OCI-LY7 (cell line): ENCODE measurements around the gene PPP4R3C. TPM values are rescaled to one million over a fixed set of nuclear protein-coding genes. Genes with fewer than 3 reads are reported as not detected.

Experiments
- Bru-seq: library from RNA; stranded (reverse); fragments of 400-500 nt; gene quantifications from one replicate; lab custom pipeline; 2021; lab: Mats Ljungman, UMichigan
- BruChase-seq, 2 experiments: library from RNA; stranded (reverse); fragments of 400-500 nt; gene quantifications; one replicate each; lab custom pipeline; 2021; lab: Mats Ljungman, UMichigan
- BruUV-seq: library from RNA; stranded (reverse); fragments of 400-500 nt; replicated peaks from 2 replicates; lab custom pipeline; 2021; lab: Mats Ljungman, UMichigan
- CTCF ChIA-PET: fragments of 300-600 bp; sonication (Branson Sonifier 250); formaldehyde crosslinking; loops from one replicate; lab custom pipeline; 2022; ENCODE audit warnings: antibody characterized with exemption; ENCODE audit not compliant: unreplicated experiment; lab: Charles Lee
- POLR2A ChIA-PET: fragments of 300-600 bp; sonication (Branson Sonifier 250); formaldehyde crosslinking; loops from one replicate; lab custom pipeline; 2022; ENCODE audit warnings: antibody characterized with exemption; lab: Charles Lee
- DNase-seq: peaks from one replicate; pipeline ENCODE4 v3.0.0-alpha.2; 2015; ENCODE audit warnings: low spot score
- H2AFZ ChIP-seq: fragments of 200-600 bp; sonication (generic), shearing (Covaris generic); 2 replicates; pipeline ENCODE4 v1.6.1; 2014; ENCODE audit warnings: mild to moderate bottlenecking, antibody characterized with exemption, low read length, moderate library complexity
- H3K27ac ChIP-seq: fragments of 200-600 bp; sonication (generic); 2 replicates; pipeline ENCODE4 v1.5.1; 2014; ENCODE audit warnings: mixed run types, low read depth, mild to moderate bottlenecking, moderate library complexity, low read length, inconsistent platforms; ENCODE audit not compliant: poor library complexity, severe bottlenecking
- H3K36me3 ChIP-seq: fragments of 200-600 bp; sonication (generic); 2 replicates; pipeline ENCODE4 v1.6.1; 2014; ENCODE audit warnings: mild to moderate bottlenecking, antibody characterized with exemption, low read length, moderate library complexity, mixed read lengths; ENCODE audit not compliant: insufficient read depth
- H3K4me1 ChIP-seq: fragments of 200-600 bp; sonication (generic); 2 replicates; pipeline ENCODE4 v1.5.1; 2014; ENCODE audit warnings: mild to moderate bottlenecking, low read length; ENCODE audit not compliant: insufficient read depth, poor library complexity, severe bottlenecking
- H3K4me2 ChIP-seq: fragments of 200-600 bp; sonication (generic); 2 replicates; pipeline ENCODE4 v1.6.1; 2014; ENCODE audit warnings: mild to moderate bottlenecking, low read length
- H3K4me3 ChIP-seq: fragments of 200-600 bp; sonication (generic); 2 replicates; pipeline ENCODE4 v1.5.1; 2014; ENCODE audit warnings: mild to moderate bottlenecking, low read depth, low read length; ENCODE audit not compliant: poor library complexity, severe bottlenecking
- H3K79me2 ChIP-seq: fragments of 200-600 bp; sonication (generic); 2 replicates; pipeline ENCODE4 v1.6.1; 2016; ENCODE audit warnings: low read depth, mild to moderate bottlenecking, low read length, moderate library complexity, mixed read lengths; ENCODE audit not compliant: insufficient read depth
- H3K9me2 ChIP-seq: fragments of 200-600 bp; sonication (generic); 2 replicates; pipeline ENCODE4 v1.6.1; 2016; ENCODE audit warnings: mild to moderate bottlenecking, low read length, mixed read lengths; ENCODE audit not compliant: insufficient read depth
- H3K9me3 ChIP-seq: fragments of 200-600 bp; sonication (generic); 2 replicates; pipeline ENCODE4 v1.6.1; 2014; ENCODE audit warnings: mild to moderate bottlenecking, mixed run types, low read length, mixed read lengths
- H4K20me1 ChIP-seq: fragments of 200-600 bp; sonication (generic); 2 replicates; pipeline ENCODE4 v1.6.1; 2014; ENCODE audit warnings: mild to moderate bottlenecking, antibody characterized with exemption, low read length, moderate library complexity, mixed read lengths; ENCODE audit not compliant: insufficient read depth
- EZH2phosphoT487 ChIP-seq: fragments of 200-600 bp; sonication (generic); IDR thresholded peaks from 2 replicates; pipeline ENCODE4 v1.6.1; 2018; ENCODE audit warnings: low read depth, borderline replicate concordance, mild to moderate bottlenecking, mixed run types, antibody characterized with exemption, low read length, moderate library complexity, mixed read lengths
- intact Hi-C: fragments of 100-400 bp; cut with micrococcal nuclease; formaldehyde crosslinking; loops from one replicate; pipeline ENCODE4 v1.10.0; 2022; ENCODE audit not compliant: unreplicated experiment
- long read RNA-seq: library from polyadenylated mRNA; stranded (forward); transcript quantifications from one replicate; pipeline ENCODE4 v2.0.0, GENCODE V29; 2022
- total RNA-seq, 2 experiments: library from RNA; depleted of rRNA in 1 of 2; stranded (reverse); fragments of >200 nt in 1 of 2; shearing (Covaris generic) in 1 of 2; gene quantifications; 2 replicates each; pipeline ENCODE4 v1.2.3, GENCODE V29; 2014 to 2022
- TF ChIP-seq, protein P1 (sequence below): fragments of 200-600 bp; sonication (generic); conservative IDR thresholded peaks from 2 replicates; pipeline ENCODE4 v1.5.1; 2014; ENCODE audit warnings: mild to moderate bottlenecking, antibody characterized with exemption, low read length, moderate library complexity, mixed read lengths

PPP4R3C gene
- total RNA-seq (2014; rRNA removed; shearing (Covaris generic)) (not detected in 2 replicates), total RNA-seq (2022) (not detected in 2 replicates), Bru-seq, nascent RNA (not detected), BruChase-seq, experiment 1, labeled RNA remaining after a 6-hour chase (not detected), BruChase-seq, experiment 2, labeled RNA remaining after a 2-hour chase (percentile 16 among the genes with signal in this experiment)
- long read RNA-seq, result 0 reads

DNA sequence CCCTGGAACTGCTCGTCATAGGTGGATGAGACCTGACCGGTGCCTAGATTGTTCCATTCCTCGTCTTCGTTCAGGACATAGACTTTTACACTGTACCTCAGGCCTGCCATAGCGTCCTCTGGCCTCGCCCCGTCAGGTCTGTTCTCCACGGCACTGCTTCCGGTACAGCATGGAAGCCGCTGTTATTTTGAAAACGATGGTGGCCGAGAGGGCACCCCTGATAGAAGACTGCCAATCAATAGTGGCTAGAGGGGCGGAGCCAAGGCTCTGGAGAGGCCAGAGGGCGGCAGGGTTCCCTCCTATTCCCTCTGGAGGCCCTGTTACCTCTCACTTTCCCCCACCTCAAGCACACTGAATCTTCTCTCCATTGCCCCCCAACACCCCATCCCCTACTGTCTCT is at the start of gene PPP4R3C:
Gene PPP4R3C, minus strand, starts transcription at position 155 of the 400 bp plus-strand sequence. Its CDS starts 45 bp downstream, at position 110.
- BruUV-seq, result no TSS peak
- H4K20me1 ChIP-seq, result no peaks in the 10 kb centered on the region
- intact Hi-C loops, result no loop called here
- TF ChIP-seq, protein P1, sequence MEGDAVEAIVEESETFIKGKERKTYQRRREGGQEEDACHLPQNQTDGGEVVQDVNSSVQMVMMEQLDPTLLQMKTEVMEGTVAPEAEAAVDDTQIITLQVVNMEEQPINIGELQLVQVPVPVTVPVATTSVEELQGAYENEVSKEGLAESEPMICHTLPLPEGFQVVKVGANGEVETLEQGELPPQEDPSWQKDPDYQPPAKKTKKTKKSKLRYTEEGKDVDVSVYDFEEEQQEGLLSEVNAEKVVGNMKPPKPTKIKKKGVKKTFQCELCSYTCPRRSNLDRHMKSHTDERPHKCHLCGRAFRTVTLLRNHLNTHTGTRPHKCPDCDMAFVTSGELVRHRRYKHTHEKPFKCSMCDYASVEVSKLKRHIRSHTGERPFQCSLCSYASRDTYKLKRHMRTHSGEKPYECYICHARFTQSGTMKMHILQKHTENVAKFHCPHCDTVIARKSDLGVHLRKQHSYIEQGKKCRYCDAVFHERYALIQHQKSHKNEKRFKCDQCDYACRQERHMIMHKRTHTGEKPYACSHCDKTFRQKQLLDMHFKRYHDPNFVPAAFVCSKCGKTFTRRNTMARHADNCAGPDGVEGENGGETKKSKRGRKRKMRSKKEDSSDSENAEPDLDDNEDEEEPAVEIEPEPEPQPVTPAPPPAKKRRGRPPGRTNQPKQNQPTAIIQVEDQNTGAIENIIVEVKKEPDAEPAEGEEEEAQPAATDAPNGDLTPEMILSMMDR, result no peak
- TF ChIP-seq EZH2phosphoT487, result no peak
- no peaks in the 10 kb centered on the region for H3K9me3 ChIP-seq
- H3K79me2 ChIP-seq, result no peaks in the 10 kb centered on the region
- ChIA-PET POLR2A (no interaction called here), CTCF (no interaction called here)
- H3K27ac ChIP-seq, result no peak within 1 kb of the TSS
- H2AFZ ChIP-seq, result no peak within 1 kb of the TSS
- H3K9me2 ChIP-seq, result no peaks in the 10 kb centered on the region
- H3K4me1 ChIP-seq, result no peaks in the 10 kb centered on the region
- no peaks in the 10 kb centered on the region for H3K36me3 ChIP-seq
- no peak within 1 kb of the TSS for H3K4me2 ChIP-seq
- no peak for DNase-seq
- no peak within 1 kb of the TSS for H3K4me3 ChIP-seq

DNA sequence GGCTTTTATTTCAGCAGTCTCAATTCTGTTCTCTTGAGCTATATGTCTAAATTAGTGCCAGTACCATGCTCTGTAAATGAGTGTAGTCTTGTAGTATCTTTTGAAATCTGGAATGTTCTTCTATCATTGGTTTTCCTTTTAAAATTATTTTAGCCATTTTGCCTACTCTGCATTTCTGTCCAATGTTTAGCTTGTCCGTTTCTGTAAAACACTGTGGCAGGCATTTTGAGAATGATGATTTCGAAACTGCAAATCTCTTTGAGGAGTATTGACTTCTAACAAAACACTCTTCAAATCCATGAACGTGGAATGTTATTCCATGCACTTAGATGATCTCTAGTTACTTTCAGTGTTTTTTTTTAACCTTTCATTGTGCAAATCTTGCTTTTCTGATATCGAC is 28.3 kb upstream of the PPP4R3C start:
- Histone ChIP-seq H3K36me3 (no peaks in the 10 kb centered on the region), H3K79me2 (no peaks in the 10 kb centered on the region), H4K20me1 (no peaks in the 10 kb centered on the region), H3K4me1 (no peaks in the 10 kb centered on the region), H3K27ac (no peak overlapping the region), H3K4me2 (no peak overlapping the region), H3K4me3 (no peak overlapping the region), H2AFZ (no peak overlapping the region), H3K9me3 (no peaks in the 10 kb centered on the region), H3K9me2 (no peaks in the 10 kb centered on the region)
- TF ChIP-seq, protein P1, result no peak
- no peak for TF ChIP-seq EZH2phosphoT487
- POLR2A ChIA-PET, result no interaction called here
- BruUV-seq, result no TSS peak
- no peak for DNase-seq
- intact Hi-C loops, result no loop called here
- CTCF ChIA-PET, result no interaction called here

DNA sequence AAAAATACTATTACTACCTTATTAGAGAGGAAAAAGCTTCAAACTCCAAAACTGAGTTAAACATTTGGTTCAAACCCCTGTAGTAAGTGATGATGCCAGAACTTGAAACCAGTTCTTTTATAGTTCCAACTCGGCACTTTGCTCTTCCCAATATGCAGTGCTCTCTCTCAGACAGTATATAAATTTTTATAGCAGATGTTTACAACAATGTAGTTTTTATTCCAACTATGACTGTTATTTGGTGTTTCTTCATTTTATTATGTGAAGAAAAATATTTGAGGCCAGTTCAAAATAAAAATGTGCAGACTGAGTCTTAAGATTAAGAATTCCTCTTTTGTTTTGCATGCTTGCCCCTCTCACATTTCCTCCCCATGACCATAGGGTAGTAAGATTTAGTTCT is 2.9 kb upstream of the PPP4R3C start:
- Histone ChIP-seq H3K9me2 (no peaks in the 10 kb centered on the region), H3K4me1 (no peaks in the 10 kb centered on the region), H4K20me1 (no peaks in the 10 kb centered on the region), H3K79me2 (no peaks in the 10 kb centered on the region), H3K9me3 (no peaks in the 10 kb centered on the region), H2AFZ (no peak overlapping the region), H3K36me3 (no peaks in the 10 kb centered on the region), H3K4me2 (no peak overlapping the region), H3K4me3 (no peak overlapping the region), H3K27ac (no peak overlapping the region)
- BruUV-seq, result no TSS peak
- TF ChIP-seq, protein P1, result no peak
- no peak for TF ChIP-seq EZH2phosphoT487
- DNase-seq, result no peak
- POLR2A ChIA-PET, result no interaction called here
- CTCF ChIA-PET, result no interaction called here
- intact Hi-C loops, result no loop called here
